K562 (cell line): ENCODE measurements around the gene MRPL22.

Experiments
- FOXJ3 ChIP-seq: sonication (generic); formaldehyde crosslinking; IDR thresholded peaks from 2 replicates; pipeline ENCODE4 v1.4.0; 2020; ENCODE audit warnings: mild to moderate bottlenecking, missing genetic modification reagents
- MTF1 ChIP-seq: fragments of 250-450 bp; sonication (Bioruptor Pico); IDR thresholded peaks from 2 replicates; pipeline ENCODE4 v1.9.0; 2021; ENCODE audit warnings: moderate library complexity, mild to moderate bottlenecking, inconsistent platforms, borderline replicate concordance
- MYC ChIP-seq, 2 experiments: fragments of 250-450 bp in 1 of 2; sonication (Bioruptor Pico) in 1 of 2; IDR thresholded peaks; 2 replicates each; pipeline versions ENCODE4 v1.5.1 to v1.6.1; 2012 to 2021; ENCODE audit warnings: low read depth in 2 of 2, borderline replicate concordance in 1 of 2, improper control_type of control experiment in 1 of 2, low read length in 1 of 2, mild to moderate bottlenecking in 1 of 2, moderate library complexity in 1 of 2
- PHB2 ChIP-seq: fragments of 450-650 bp; IDR thresholded peaks from 2 replicates; pipeline ENCODE4 v1.6.1; 2017; ENCODE audit warnings: low read depth
- POLR2AphosphoS2 ChIP-seq: IDR thresholded peaks from 2 replicates; pipeline ENCODE4 v1.6.1; 2012; ENCODE audit warnings: low read length, improper control_type of control experiment
- SETDB1 ChIP-seq: IDR thresholded peaks from one replicate; pipeline ENCODE4 v1.6.1; 2012; ENCODE audit warnings: low read length, control low read depth, inconsistent platforms
- TCF7 ChIP-seq: sonication (generic); IDR thresholded peaks from 2 replicates; pipeline ENCODE4 v1.6.1; 2016; ENCODE audit warnings: antibody characterized with exemption, borderline replicate concordance
- ZNF121 ChIP-seq: sonication (generic); formaldehyde crosslinking; conservative IDR thresholded peaks from 2 replicates; pipeline ENCODE4 v1.8.0; 2022; ENCODE audit warnings: missing genetic modification reagents
- TF ChIP-seq, protein P1 (sequence below), 3 experiments: IDR thresholded peaks in 2 of 3; conservative IDR thresholded peaks in 1 of 3; 2 replicates each; pipeline ENCODE4 v1.5.1; 2011 to 2012; ENCODE audit warnings: low read length in 3 of 3, mild to moderate bottlenecking in 3 of 3, control low read depth in 2 of 3, improper control_type of control experiment in 1 of 3, inconsistent platforms in 1 of 3, low read depth in 1 of 3, mixed read lengths in 1 of 3, moderate library complexity in 1 of 3; ENCODE audit not compliant: insufficient read depth in 2 of 3
- TF ChIP-seq, protein P2 (sequence below): sonication (generic); formaldehyde crosslinking; IDR thresholded peaks from 2 replicates; pipeline ENCODE4 v1.9.0; 2022; ENCODE audit warnings: mild to moderate bottlenecking, missing genetic modification reagents
- TF ChIP-seq, protein P3 (sequence below): sonication (generic); formaldehyde crosslinking; IDR thresholded peaks from 2 replicates; pipeline ENCODE4 v1.9.0; 2022; ENCODE audit warnings: mild to moderate bottlenecking, missing genetic modification reagents

DNA sequence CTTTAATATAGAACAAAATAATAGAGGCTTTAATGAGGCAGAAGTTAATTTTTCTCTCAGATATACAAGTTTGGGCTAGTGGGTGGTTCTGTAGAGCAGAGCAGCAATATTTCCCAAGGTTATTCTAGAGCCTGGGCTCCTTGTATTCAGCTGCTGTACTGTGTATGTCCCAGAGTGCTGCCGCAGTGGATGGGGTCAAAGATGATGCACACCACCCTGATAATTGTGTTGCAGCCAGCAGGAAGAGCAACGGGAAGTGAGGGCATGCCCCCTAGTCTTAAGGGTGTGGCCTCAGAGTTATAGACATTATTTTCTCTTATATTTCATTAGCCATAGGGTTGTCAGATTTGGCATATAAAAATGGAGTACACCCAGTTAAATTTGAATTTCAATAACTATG is 48.8 kb downstream of the MRPL22 start:
- TF ChIP-seq FOXJ3 (CRISPR knock-in tag), result no peak
- no peak for TF ChIP-seq MYC (IDR thresholded peaks at IDR 0.05; ENCODE audit: low read depth, low read length)
- no peak for TF ChIP-seq MYC (CRISPR knock-in tag; IDR thresholded peaks at IDR 0.05; ENCODE audit: borderline replicate concordance, low read depth)
- TF ChIP-seq PHB2, result no peak
- TF ChIP-seq, protein P1, sequence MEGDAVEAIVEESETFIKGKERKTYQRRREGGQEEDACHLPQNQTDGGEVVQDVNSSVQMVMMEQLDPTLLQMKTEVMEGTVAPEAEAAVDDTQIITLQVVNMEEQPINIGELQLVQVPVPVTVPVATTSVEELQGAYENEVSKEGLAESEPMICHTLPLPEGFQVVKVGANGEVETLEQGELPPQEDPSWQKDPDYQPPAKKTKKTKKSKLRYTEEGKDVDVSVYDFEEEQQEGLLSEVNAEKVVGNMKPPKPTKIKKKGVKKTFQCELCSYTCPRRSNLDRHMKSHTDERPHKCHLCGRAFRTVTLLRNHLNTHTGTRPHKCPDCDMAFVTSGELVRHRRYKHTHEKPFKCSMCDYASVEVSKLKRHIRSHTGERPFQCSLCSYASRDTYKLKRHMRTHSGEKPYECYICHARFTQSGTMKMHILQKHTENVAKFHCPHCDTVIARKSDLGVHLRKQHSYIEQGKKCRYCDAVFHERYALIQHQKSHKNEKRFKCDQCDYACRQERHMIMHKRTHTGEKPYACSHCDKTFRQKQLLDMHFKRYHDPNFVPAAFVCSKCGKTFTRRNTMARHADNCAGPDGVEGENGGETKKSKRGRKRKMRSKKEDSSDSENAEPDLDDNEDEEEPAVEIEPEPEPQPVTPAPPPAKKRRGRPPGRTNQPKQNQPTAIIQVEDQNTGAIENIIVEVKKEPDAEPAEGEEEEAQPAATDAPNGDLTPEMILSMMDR (IDR thresholded peaks at IDR 0.05 in 2 of 3, conservative IDR thresholded peaks at IDR 0.05 in 1 of 3; ENCODE audit: insufficient read depth in 2 of 3, low read depth in 1 of 3, low read length in 3 of 3), result no peak
- TF ChIP-seq TCF7, result no peak
- TF ChIP-seq, protein P2, sequence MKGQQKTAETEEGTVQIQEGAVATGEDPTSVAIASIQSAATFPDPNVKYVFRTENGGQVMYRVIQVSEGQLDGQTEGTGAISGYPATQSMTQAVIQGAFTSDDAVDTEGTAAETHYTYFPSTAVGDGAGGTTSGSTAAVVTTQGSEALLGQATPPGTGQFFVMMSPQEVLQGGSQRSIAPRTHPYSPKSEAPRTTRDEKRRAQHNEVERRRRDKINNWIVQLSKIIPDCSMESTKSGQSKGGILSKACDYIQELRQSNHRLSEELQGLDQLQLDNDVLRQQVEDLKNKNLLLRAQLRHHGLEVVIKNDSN (CRISPR knock-in tag), result no peak
- TF ChIP-seq SETDB1, result no peak
- TF ChIP-seq, protein P3, sequence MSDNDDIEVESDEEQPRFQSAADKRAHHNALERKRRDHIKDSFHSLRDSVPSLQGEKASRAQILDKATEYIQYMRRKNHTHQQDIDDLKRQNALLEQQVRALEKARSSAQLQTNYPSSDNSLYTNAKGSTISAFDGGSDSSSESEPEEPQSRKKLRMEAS (CRISPR knock-in tag), result no peak
- no peak for TF ChIP-seq POLR2AphosphoS2
- TF ChIP-seq MTF1 (CRISPR knock-in tag), result no peak
- TF ChIP-seq ZNF121 (CRISPR knock-in tag), result no peak
